WTC11 (cell line): ENCODE measurements around the gene POU3F2.

Source experiments
- ATF2 ChIP-seq: sonication (generic); formaldehyde crosslinking; IDR thresholded peaks from 2 replicates; pipeline ENCODE4 v1.8.1; 2022; ENCODE audit warnings: low read depth, missing genetic modification reagents, borderline replicate concordance
- CTCF ChIP-seq: fragments of 200-600 bp; IDR thresholded peaks from 2 replicates; pipeline ENCODE4 v1.8.0; 2022; ENCODE audit warnings: antibody characterized with exemption
- E2F5 ChIP-seq: sonication (generic); formaldehyde crosslinking; IDR thresholded peaks from 2 replicates; pipeline ENCODE4 v1.8.1; 2022; ENCODE audit warnings: mild to moderate bottlenecking, moderate library complexity, missing genetic modification reagents
- ESRRA ChIP-seq: sonication (generic); formaldehyde crosslinking; IDR thresholded peaks from 2 replicates; pipeline ENCODE4 v1.8.1; 2022; ENCODE audit warnings: mild to moderate bottlenecking, missing genetic modification reagents, borderline replicate concordance
- HMGXB4 ChIP-seq: sonication (generic); formaldehyde crosslinking; IDR thresholded peaks from 2 replicates; pipeline ENCODE4 v1.8.1; 2023; ENCODE audit warnings: mild to moderate bottlenecking, moderate library complexity, missing genetic modification reagents
- MLX ChIP-seq: sonication (generic); formaldehyde crosslinking; IDR thresholded peaks from 2 replicates; pipeline ENCODE4 v1.8.1; 2023; ENCODE audit warnings: mild to moderate bottlenecking, missing genetic modification reagents, moderate library complexity
- PRRX2 ChIP-seq: fragments of 250-450 bp; sonication (Bioruptor Pico); IDR thresholded peaks from 2 replicates; pipeline ENCODE4 v1.8.0; 2021; ENCODE audit warnings: mild to moderate bottlenecking
- SMAD3 ChIP-seq: sonication (generic); formaldehyde crosslinking; IDR thresholded peaks from 2 replicates; pipeline ENCODE4 v1.8.0; 2022; ENCODE audit warnings: missing genetic modification reagents, mild to moderate bottlenecking, borderline replicate concordance
- USF2 ChIP-seq: sonication (generic); formaldehyde crosslinking; IDR thresholded peaks from 2 replicates; pipeline ENCODE4 v1.8.1; 2023; ENCODE audit warnings: mild to moderate bottlenecking, missing genetic modification reagents, moderate library complexity
- ZBTB43 ChIP-seq: sonication (generic); formaldehyde crosslinking; IDR thresholded peaks from 2 replicates; pipeline ENCODE4 v1.8.1; 2023; ENCODE audit warnings: mild to moderate bottlenecking, missing genetic modification reagents

- TF ChIP-seq ZBTB43 (CRISPR knock-in tag) = no peak
- no peak for TF ChIP-seq PRRX2 (CRISPR knock-in tag)
- no peak for TF ChIP-seq SMAD3 (CRISPR knock-in tag)
- TF ChIP-seq MLX (CRISPR knock-in tag) = no peak
- no peak for TF ChIP-seq CTCF
- TF ChIP-seq HMGXB4 (CRISPR knock-in tag) = no peak
- no peak for TF ChIP-seq USF2 (CRISPR knock-in tag)
- TF ChIP-seq ESRRA = no peak
- TF ChIP-seq ATF2 = no peak
- TF ChIP-seq E2F5 (CRISPR knock-in tag) = no peak
Measured at GRCh38 chr6:98838032-98838431, 3.7 kb downstream of the POU3F2 start.
